Stimulated activated CD4-positive, alpha-beta T cell treated with anti-CD3 and anti-CD28 coated beads, Interleukin-1b, Interleukin-23, amount 100 ng/mL, for 1 hour (primary cell): ENCODE measurements around the gene TEX14.
"Not testable (repeated sequence)": the region's sequence is repeated elsewhere in the genome, so short reads cannot be mapped to it uniquely, and the experiment has no call there.

Source experiments
- DNase-seq, 2 donors: peaks; one replicate each; pipeline ENCODE4 v3.0.0-alpha.2; 2020; ENCODE audit warnings: low read depth in 2 of 2

TEX14 gene

DNA sequence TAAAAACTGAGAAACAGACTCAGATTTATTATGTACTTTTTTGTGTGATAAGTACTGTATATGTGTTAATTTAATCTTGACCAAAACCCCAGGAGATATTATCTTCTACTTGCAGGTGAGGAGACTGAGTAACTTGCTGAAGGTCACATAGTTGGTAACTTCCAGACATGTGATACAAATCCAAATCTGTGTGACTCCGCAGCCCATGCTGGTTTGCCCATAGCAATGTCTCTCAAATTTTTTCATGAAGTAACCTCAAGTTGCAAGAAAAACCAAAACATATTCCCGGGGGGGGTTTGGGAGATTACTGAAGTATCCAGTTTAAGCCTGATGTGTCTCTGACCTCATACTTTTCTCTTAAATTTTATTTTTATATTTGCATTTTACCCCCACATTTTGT is 3.3 kb downstream of the TEX14 start:
- DNase-seq, result no peak

DNA sequence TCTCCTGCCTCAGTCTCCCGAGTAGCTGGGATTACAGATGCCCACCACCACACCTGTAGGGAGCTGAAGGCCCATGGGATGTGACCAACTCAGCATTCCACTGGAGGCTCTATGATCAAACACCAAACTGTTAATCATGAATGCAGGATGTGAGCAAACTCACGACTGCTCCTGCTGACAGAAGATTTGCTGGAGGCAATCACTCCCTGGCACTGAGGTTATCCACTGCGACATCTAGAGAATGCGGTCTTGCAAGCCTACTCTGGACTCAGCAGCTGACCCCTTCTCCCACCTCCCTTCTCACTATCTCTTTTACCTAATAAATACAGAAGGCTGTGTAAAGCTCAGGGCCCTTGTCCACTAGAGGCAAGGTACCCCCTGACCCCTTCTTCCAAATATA is 4.9 kb downstream of the TEX14 start:
- DNase-seq, result no peak

DNA sequence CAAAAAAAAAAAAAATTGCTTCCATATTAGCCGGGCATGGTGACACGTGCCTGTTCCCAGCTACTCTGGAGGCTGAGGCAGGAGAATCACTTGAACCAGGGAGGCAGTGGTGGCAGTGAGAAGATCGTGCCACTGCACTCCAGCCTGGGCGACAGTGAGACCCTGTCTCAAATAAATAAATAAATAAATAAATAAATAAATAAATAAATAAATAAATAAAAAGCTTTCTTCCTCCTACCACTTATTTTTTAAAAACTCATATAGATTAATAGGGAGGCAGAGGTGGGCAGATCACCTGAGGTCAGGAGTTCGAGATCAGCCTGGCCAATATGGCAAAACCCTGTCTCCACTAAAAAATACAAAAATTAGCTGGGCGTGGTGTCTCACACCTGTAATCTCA is 7.4 kb downstream of the TEX14 start:
- not testable (repeated sequence) for DNase-seq

DNA sequence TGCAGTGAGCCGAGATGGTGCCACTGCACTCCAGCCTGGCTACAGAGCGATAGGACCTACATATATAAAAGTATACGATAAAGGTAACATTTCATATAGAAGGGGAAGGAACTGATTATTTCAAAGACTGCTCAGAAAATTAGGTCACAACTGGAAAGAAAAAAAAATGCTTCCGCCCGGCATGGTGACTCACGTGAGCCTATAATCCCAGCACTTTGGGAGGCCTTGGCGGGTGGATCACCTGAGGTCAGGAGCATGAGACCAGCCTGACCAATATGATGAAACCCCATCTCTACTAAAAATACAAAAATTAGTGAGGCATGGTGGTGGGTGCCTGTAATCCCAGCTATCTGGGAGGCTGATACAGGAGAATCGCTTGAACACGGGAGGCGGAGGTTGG is 7.8 kb downstream of the TEX14 start:
- no peak for DNase-seq

DNA sequence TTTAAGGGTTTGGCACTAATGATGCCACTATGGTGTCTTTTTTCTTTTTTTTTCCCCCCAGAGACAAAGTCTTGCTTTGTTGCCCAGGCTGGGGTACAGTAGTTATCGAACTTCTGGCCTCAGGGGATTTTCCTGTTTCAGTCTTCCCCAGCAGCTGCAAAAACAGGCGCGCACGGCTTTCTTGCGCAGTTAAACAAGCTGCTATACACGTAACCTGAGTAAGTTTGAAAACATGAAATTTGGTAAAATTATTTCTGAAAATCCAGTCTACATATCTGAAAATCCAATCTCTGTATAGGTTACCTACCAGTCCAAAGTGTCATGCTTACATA is 11.8 kb downstream of the TEX14 start:
- no peak for DNase-seq

DNA sequence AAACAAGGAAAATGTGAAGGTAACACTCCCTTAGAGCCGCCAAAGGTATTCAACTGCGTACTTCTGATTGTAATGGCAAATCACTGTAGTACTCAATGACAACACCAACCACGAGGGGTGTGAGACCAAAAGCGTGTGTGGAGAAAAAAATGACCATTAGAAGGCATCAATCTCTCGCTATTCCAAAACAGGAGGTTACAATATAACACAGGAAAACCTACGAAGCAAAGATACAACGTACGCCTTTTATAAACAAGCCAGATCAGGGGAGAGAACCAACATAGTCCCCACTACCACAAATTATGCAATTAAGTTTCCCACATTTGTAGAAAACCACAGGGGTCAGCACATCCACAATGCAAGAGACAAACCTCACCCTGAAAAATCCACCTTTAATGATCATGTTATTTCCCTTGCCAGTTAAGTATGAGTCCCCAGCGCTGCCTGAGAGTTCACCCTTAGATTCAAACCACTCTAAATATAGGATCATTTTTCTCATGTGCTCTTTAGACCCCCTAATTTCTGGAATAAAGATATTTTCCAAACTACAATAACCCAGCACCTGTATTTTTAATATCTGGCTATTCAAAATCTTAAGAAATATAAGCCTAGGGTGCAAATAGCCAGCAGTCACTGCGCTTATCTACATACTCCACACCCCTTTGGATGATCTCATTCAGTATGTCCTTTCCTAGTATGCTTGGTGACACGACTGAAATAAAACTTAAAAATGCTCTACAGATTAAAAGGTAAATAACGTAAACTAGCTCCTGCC is 12.4 kb downstream of the TEX14 start:
- DNase-seq, result no peak

DNA sequence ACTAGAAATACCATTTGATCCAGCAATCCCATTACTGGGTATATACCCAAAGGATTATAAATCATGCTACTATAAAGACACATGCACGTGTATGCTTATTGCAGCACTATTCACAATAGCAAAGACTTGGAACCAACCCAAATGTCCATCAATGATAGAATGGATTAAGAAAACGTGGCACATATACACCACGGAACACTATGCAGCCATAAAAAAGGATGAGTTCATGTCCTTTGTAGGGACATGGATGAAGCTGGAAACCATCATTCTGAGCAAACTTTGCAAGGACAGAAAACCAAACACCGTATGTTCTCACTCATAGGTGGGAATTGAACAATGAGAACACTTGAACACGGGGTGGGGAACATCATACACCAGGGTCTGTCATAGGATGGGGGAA is 13.6 kb downstream of the TEX14 start:
- not testable (repeated sequence) for DNase-seq

DNA sequence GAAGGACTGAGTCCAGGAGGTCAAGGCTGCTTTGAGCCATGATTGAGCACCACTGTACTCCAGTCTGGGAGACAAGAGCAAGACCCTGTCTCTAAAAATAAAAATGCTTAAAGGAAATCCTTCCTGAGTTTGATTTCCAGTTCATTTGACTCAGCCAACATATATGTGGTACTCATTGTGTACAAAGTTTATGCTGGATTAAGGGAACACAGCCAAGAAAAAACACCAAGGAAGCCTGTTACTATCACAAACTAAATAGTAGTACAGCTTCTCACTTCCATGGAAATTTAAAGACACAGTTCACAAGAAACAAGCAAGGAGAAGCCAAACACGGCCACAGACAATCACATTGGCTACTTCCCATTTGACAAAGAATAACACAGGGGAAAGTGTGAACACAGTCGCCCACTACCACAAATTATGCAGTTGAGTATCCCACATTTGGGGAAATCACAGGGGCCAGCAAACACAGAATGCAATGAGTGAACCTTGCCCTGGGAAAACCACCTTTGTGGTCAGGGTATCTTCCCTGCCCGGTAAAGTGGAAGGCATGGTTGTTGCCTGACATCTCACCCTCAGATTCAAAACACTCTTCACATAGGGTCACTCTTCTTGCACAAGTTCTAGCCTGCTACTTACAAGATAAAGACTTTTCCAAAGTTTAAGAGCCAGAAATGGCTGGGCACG is 14.5 kb downstream of the TEX14 start:
- no peak for DNase-seq

DNA sequence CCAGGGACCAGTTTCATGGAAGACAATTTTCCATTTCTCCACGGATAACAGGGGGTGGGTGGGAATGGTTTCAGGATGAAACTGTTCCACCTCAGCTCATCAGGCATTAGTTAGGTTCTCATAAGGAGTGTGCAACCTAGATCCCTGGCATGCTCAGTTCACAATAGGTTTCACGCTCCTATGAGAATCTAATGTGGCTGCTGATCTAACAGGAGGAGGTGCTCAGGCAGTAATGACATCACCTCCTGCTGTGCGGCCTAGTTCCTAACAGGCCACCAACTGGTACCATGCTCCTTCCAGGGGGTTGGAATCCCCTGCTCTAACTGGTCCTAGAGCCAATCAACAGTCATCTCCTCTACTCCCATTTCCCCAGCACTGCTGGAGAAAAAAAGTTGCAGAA is 19.9 kb downstream of the TEX14 start:
- DNase-seq, result no peak

DNA sequence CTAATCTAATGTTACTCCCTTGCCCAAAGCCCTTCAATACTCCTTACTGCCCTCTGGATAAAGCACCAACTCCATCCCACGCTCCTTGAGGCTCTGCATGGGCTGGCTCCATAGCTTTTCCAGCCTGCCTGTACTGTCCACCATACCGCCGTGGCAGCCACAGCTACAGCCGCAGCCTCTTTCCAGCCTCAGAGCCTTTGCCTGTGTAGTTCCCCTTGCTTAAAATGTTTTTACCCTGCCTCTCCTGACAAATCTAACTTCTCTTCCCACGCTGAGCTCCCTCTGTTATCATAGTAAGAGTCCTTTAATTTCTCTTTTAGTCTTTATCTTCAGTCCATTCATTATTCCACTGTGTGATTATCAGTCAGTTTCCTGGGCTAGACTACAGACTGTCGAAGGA is 22.0 kb downstream of the TEX14 start:
- DNase-seq, result no peak

DNA sequence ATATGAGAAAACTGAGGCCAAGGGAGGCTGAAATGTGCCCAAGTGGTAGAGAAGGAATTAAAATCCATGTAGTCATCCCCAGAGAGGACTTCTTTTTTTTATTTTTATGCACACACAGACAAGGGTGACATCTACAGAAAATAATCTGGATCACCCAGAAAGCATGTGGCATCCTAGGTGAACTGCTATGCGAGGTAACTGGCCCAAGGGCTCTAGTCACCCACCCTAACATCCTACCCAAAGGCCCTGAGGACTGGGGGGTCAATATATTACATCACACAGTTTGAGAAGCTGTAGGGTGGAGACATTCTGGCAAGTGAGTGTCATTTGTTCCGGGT is 23.3 kb downstream of the TEX14 start:
- no peak for DNase-seq

DNA sequence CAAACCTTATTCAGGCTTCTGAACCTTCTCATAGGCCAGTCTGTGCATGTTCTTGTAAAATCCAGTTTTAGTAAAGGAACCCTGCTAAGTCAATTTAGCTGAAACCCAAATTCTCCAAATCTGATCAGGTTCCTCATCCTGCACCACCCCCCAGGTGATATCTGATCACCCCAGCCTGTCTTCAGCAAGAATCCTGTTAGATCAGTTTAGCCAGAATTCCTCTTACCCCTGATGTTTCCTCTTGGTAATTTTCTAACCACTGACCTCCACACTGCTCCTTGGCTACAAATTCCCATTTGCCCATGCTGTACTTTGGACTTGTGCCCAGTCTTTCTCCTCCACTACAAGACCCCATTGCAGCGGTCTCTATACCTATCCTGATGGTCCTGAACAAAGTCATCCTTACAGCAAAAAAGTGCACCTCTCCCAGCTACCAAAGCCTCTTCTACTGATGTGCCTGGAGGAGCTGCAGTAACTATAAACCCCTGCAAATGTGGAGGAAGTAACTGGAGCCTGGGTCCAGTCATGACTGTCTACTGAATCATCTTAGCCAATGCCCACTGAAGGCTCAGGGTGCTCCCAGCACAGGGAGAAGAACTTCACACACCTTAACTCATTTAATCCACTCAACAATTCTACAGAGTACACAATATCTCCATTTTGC is 23.8 kb downstream of the TEX14 start:
- DNase-seq, result no peak

DNA sequence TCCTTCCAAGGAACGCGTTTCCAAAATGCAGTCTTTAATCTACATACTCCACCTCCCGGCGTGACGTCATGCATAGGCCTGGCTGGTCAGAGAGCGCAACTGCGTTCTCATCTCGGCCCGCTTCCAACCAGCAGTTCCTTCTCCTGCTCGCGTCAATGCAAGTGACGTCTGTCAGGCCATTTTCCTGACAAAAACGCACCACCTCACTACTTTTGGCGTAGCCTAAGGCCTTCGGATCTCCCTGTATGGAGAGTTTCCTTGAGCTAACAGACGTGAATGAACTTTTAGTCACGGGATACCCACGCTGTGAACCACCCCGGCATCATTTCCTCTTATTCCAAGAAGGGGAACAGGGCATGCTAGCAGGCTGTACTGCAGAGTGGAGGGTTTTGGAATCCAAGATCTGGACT is 25.0 kb downstream of the TEX14 start:
- DNase-seq, result no peak

DNA sequence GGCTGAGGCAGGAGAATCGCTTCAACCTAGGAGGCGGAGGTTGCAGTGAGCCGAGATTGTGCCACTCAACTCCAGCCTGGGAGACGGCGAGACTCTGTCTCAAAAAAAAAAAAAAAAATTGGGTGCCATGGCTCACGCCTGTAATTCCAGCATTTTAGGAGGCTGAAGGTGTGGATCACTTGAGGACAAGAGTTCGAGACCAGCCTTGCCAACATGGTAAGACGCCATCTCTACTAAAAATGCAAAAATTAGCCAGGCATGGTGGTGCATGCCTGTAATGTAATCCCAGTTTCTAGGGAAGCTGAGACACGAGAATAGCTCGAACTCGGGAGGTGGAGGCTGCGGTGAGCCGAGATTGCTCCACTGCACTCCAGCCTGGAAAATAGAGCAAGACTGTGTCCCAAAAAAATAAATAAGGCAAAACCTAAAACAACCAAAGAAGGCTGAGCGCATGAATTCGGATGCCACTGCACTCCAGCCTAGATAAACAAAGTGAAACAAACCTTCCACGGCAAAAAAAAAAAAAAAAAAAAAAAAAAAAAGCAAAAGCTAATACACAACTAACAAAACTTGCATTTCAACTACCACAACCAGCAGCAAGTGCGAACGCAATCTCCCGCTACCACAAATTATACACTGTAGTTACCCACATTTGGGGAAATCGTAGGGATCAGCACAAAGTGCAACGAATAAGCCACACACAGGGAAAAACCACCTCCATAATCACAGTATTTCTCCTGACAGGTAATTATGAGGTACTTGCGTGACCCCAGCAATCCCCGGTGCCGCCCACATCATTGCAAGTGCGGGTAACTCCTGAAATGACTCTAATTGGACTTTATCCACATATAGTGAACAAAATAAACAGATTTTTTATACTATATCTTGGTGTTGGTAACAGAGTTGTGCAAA is 25.6 kb downstream of the TEX14 start:
- DNase-seq, result no peak

DNA sequence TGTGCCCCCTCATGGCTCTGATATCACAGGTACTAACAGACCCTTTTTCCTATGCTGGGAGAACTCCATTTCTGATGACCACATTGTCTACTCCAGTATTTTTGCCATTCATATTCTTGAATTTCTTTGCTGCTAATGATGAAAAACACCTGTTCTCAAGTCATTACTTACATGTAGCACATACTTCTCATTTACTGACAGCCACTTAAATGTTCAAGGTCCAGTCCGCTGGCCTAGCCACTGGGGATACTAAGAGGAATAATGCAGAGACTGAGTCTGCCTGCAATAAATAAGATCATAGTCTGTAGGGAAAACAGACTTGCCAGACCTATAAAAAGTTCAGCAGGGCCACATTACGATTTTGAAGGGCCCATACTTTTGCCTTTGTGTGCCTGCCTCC is 27.5 kb downstream of the TEX14 start:
- no peak for DNase-seq

DNA sequence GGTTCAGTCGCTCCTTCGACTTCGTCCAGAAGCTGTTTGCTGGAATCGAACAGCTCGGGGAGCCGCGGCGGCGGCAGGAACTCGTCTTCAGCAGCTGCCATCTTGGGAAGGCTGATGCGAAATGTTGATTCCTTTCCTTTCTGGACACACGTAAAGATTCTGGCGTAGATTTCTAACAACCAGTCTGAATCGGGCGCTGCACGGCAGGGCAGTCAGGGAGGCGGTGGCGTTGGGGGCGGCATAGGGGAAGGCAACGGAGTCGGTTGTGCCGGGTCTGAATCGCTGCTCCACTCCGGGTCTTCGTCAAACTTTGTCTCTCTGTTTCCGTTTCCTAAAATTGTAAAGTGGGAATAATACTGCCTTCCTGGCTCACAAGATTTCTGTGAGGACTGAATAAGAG is 30.3 kb downstream of the TEX14 start:
- DNase-seq, result no peak

DNA sequence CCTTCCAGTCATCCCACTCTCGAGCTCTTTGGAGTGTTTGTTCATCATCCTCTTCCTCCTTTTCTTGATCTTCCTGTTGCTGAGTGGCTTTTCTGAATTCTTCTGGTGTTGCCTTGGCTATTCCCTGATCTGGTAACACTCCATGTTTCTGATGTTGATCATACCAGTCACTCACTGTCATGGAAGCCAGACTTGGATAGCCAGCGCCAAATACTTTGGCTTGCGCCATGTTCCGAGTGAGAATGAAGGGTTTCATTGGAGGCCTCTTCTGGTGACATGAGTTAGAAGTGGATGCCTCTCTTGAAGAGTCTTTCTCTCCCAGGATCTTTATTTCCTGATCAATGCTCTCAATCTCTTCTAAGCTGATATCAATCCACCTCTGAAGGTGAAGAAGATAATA is 31.2 kb downstream of the TEX14 start:
- no peak for DNase-seq

DNA sequence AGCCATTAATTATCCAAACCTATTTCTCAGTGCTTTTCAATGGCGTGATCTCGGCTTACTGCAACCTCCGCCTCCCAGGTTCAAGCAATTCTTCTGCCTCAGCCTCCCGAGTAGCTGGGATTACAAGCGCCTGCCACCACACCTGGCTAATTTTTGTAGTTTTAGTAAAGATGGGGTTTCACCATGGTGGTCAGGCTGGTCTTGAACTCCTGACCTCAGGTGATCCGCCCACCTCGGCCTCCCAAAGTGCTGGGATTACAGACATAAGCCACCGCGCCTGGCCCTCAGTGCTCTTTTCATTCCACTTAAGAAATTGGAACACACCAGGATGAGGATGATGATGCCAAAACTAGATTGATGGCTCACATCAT is 32.1 kb downstream of the TEX14 start:
- not testable (repeated sequence) for DNase-seq

DNA sequence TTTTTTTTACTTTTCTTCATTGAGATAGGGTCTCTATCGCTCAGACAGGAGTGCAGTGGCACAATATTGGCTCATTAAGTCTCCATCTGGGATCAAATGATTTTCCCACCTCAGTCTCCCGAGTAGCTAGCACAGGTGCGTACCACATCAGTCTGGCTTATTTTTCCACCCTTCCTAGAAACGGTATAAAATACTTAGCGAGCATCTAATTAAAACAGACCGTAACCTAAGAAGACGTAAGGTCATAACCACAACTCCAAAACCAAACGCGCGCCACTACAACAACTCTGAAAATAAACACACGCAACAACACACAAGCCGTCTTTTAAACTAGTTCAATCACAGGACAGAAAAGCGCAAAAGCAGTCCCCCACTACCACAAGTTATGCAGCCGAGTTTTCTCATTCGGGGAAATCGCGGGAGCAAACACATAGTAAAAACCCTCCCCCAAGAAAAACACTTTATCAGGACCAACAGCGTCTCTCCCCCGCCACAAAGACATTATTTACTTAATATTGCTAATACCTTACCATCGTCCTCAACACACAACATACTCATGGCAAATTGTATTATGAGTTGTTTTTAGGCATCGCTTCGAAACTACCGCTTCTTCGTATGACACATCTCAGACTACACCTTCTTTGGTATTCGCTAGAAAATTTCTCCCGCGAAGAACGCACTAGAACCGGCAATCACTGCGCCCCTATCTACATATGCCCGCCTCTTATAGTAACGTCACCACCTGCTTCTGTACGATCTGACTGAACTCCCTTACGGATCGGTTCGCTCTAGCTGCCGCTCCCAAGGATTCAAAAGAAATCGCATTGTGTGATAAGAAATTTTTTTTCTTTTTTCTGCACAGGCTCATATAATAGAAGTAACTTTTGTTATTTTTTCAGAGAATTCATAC is 32.8 kb downstream of the TEX14 start:
- DNase-seq, result peak; percentile 32 to 42

DNA sequence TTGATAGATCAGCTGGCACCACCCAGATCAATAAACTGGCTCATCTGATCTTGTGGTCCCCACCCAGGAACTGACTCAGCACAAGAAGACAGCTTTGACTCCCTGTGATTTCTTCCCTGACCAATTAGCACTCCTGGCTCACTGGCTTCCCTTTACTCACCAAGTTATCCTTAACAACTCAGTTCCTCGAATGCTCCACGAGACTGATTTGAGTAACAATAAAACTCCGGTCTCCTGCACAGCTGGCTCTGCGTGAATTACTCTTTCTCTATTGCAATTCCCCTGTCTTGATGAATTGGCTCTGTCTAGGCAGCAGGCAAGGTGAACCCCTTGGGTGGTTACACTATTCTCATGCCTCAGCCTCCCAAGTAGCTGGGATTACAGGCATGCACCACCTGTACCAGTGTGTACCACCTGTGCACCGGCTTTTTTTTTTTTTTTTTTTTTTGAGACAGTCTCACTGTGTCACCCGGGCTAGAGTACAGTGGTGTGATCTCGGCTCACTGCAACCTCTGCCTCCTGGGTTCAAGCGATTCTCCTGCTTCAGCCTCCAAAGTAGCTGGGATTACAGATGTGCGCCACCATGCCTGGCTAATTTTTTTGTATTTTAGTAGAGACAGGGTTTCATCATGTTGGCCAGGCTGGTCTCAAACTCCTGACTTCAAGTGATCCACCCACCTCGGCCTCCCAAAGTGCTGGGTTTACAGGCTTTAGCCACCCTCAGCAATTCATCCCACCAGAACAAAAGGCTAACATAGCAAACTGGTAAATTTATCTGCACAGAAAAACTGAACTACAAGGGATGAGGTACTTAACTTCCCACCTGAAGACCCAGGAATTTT is 33.7 kb downstream of the TEX14 start:
- not testable (repeated sequence) for DNase-seq
